HCT116 (cell line): Measurements from ENCODE around the gene PIP4K2A.

Experiments
- ATF3 ChIP-seq: IDR thresholded peaks from 2 replicates; pipeline ENCODE4 v1.6.1; 2012
- CTCF ChIP-seq, 3 experiments: fragments of 200-600 bp in 1 of 3; sonication (generic) in 1 of 3; IDR thresholded peaks in 2 of 3; conservative IDR thresholded peaks in 1 of 3; 2 replicates each; pipeline ENCODE4 v1.5.1; 2012 to 2017; ENCODE audit warnings: low read depth in 2 of 3, low read length in 2 of 3, antibody characterized with exemption in 1 of 3, borderline replicate concordance in 1 of 3, control low read depth in 1 of 3, mild to moderate bottlenecking in 1 of 3, mixed read lengths in 1 of 3, mixed run types in 1 of 3, moderate library complexity in 1 of 3; ENCODE audit not compliant: insufficient read depth in 1 of 3
- EGR1 ChIP-seq: IDR thresholded peaks from 2 replicates; pipeline ENCODE4 v1.6.1; 2012; ENCODE audit warnings: low read depth
- EZH2 ChIP-seq: fragments of 200-600 bp; sonication (generic); IDR thresholded peaks from 2 replicates; pipeline ENCODE4 v1.6.1; 2017; ENCODE audit warnings: antibody characterized with exemption, mixed run types
- JUND ChIP-seq: IDR thresholded peaks from 2 replicates; pipeline ENCODE4 v1.6.1; 2012
- POLR2A ChIP-seq: IDR thresholded peaks from 2 replicates; pipeline ENCODE4 v1.7.0; 2011; ENCODE audit warnings: borderline replicate concordance; ENCODE audit not compliant: insufficient read depth, insufficient read length; ENCODE audit errors: extremely low read depth
- POLR2AphosphoS5 ChIP-seq: IDR thresholded peaks from 2 replicates; pipeline ENCODE4 v1.6.1; 2011; ENCODE audit warnings: mild to moderate bottlenecking, low read depth, low read length, moderate library complexity
- RAD21 ChIP-seq: IDR thresholded peaks from 2 replicates; pipeline ENCODE4 v1.6.1; 2012; ENCODE audit warnings: low read depth, mild to moderate bottlenecking
- REST ChIP-seq: IDR thresholded peaks from 2 replicates; pipeline ENCODE4 v1.6.1; 2012; ENCODE audit warnings: low read depth
- TCF7L2 ChIP-seq: IDR thresholded peaks from 2 replicates; pipeline ENCODE4 v1.7.0; 2011; ENCODE audit warnings: borderline replicate concordance, inconsistent platforms; ENCODE audit not compliant: insufficient read depth, insufficient read length; ENCODE audit errors: extremely low read depth
- YY1 ChIP-seq: IDR thresholded peaks from 2 replicates; pipeline ENCODE4 v1.6.1; 2011; ENCODE audit warnings: low read length, low read depth, moderate library complexity, mild to moderate bottlenecking; ENCODE audit not compliant: insufficient replicate concordance; ENCODE audit errors: extremely low read depth

GRCh38 chr10:22501863-22502262, 212.5 kb downstream of the PIP4K2A start:
- TF ChIP-seq EZH2: no peak
- TF ChIP-seq CTCF (IDR thresholded peaks at IDR 0.05 in 2 of 3, conservative IDR thresholded peaks at IDR 0.05 in 1 of 3; ENCODE audit: borderline replicate concordance in 1 of 3, insufficient read depth in 1 of 3, low read depth in 2 of 3, low read length in 2 of 3): no peak
- no peak for TF ChIP-seq ATF3
- no peak for TF ChIP-seq POLR2AphosphoS5
- TF ChIP-seq EGR1: no peak
- no peak for TF ChIP-seq POLR2A
- TF ChIP-seq REST: no peak
- no peak for TF ChIP-seq RAD21
- TF ChIP-seq TCF7L2: no peak
- TF ChIP-seq YY1: no peak
- no peak for TF ChIP-seq JUND
